ENCODE results near the gene HOOK2.

DNA sequence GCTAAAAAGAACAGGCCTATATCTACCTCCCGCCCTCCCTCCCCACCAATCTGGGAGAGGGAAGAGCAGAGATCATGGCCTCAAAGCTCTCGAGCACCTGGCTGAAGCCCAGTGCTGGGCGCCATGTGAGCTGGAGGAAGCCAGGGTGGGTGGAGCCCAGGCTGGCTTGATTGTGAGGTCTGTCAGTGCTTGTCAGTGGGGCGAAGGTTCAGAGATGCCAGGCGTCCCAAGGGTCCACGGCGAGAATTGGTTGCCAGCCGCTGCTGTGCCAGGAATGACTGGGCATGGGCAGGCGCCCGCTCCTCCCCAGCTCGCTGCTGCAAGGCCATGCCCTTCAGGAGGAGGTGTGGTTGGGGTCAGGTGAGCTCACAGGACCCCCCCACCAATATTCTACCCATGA is 12.3 kb downstream of the HOOK2 start:
- TF ChIP-seq, protein P1, sequence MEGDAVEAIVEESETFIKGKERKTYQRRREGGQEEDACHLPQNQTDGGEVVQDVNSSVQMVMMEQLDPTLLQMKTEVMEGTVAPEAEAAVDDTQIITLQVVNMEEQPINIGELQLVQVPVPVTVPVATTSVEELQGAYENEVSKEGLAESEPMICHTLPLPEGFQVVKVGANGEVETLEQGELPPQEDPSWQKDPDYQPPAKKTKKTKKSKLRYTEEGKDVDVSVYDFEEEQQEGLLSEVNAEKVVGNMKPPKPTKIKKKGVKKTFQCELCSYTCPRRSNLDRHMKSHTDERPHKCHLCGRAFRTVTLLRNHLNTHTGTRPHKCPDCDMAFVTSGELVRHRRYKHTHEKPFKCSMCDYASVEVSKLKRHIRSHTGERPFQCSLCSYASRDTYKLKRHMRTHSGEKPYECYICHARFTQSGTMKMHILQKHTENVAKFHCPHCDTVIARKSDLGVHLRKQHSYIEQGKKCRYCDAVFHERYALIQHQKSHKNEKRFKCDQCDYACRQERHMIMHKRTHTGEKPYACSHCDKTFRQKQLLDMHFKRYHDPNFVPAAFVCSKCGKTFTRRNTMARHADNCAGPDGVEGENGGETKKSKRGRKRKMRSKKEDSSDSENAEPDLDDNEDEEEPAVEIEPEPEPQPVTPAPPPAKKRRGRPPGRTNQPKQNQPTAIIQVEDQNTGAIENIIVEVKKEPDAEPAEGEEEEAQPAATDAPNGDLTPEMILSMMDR (IDR thresholded peaks at IDR 0.05; ENCODE audit: insufficient read depth, low read depth, low read length) = no peak
- no peak for TF ChIP-seq EZH2 (IDR thresholded peaks at IDR 0.05; ENCODE audit: insufficient read depth, low read length)

Data from astrocyte (in vitro differentiated cells and primary cell).